GM12878 (cell line): ENCODE measurements around the gene HOXA1. TPM values are rescaled to one million over a fixed set of nuclear protein-coding genes. Genes with fewer than 3 reads are reported as not detected.

ENCODE experiments used
- ATAC-seq: fragments of 200-7000 bp; cut with Tn5 transposase; 3 replicates; pipeline ENCODE4 v1.9.1; 2020; ENCODE audit warnings: mild to moderate bottlenecking, moderate library complexity
- BruUV-seq: library from RNA; stranded (reverse); fragments of 400-500 nt; replicated peaks from 2 replicates; lab custom pipeline; 2021; lab: Mats Ljungman, UMichigan
- CTCF ChIA-PET: fragments of 300-600 bp; sonication (Branson Sonifier 250); formaldehyde crosslinking; extraction: SDS; loops from one replicate; lab custom pipeline; 2021; ENCODE audit warnings: inconsistent platforms; lab: Yijun Ruan, JAX
- POLR2A ChIA-PET: fragments of 350-600 bp; formaldehyde crosslinking; extraction: SDS; loops from one replicate; lab custom pipeline; 2021; ENCODE audit warnings: inconsistent platforms; lab: Charles Lee
- RAD21 ChIA-PET: fragments of 300-600 bp; sonication (Branson Sonifier 250); formaldehyde crosslinking; loops from one replicate; lab custom pipeline; 2023; ENCODE audit warnings: antibody characterized with exemption; ENCODE audit not compliant: unreplicated experiment; lab: Charles Lee
- SMC1A ChIA-PET: fragments of 300-600 bp; sonication (Branson Sonifier 250); formaldehyde crosslinking; loops from one replicate; lab custom pipeline; 2023; ENCODE audit not compliant: unreplicated experiment, uncharacterized antibody; lab: Charles Lee
- DNase-seq: peaks from one replicate; pipeline ENCODE4 v3.0.0-alpha.2; 2011; ENCODE audit warnings: low read depth, low spot score
- FAIRE-seq: peaks from 3 replicates; lab custom pipeline; 2011; peaks lifted over from hg19 to GRCh38; lab: Jason Lieb, UNC
- H2AFZ ChIP-seq: 2 replicates; pipeline ENCODE4 v1.6.0; 2011; ENCODE audit warnings: low read depth, low read length, control low read depth; ENCODE audit not compliant: control insufficient read depth
- H3K27ac ChIP-seq: 2 replicates; pipeline ENCODE4 v1.5.1; 2011; ENCODE audit warnings: control low read depth; ENCODE audit not compliant: control insufficient read depth, insufficient read depth
- H3K27me3 ChIP-seq, 2 experiments: replicated peaks in 1 of 2; 2 replicates each; pipeline versions ENCODE4 v1.6.0 to v1.6.1; 2011; ENCODE audit warnings: low read length in 1 of 2; ENCODE audit not compliant: control insufficient read depth in 2 of 2, insufficient read depth in 2 of 2
- H3K36me3 ChIP-seq, 2 experiments: 2 replicates each; pipeline ENCODE4 v1.5.1; 2011; ENCODE audit warnings: low read length in 1 of 2; ENCODE audit not compliant: control insufficient read depth in 2 of 2, insufficient read depth in 2 of 2
- H3K4me1 ChIP-seq: 2 replicates; pipeline ENCODE4 v1.6.1; 2011; ENCODE audit warnings: mild to moderate bottlenecking, low read length, moderate library complexity, mixed read lengths; ENCODE audit not compliant: control insufficient read depth, insufficient read depth
- H3K4me2 ChIP-seq: 2 replicates; pipeline ENCODE4 v1.6.0; 2011; ENCODE audit warnings: control low read depth; ENCODE audit not compliant: control insufficient read depth, insufficient read depth
- H3K4me3 ChIP-seq: fragments of 200-600 bp; sonication (generic); 2 replicates; pipeline ENCODE4 v1.5.1; 2016
- H3K79me2 ChIP-seq: 2 replicates; pipeline ENCODE4 v1.6.0; 2011; ENCODE audit warnings: low read length; ENCODE audit not compliant: control insufficient read depth, insufficient read depth
- H3K9ac ChIP-seq: 2 replicates; pipeline ENCODE4 v1.8.0; 2011; ENCODE audit warnings: low read length, control low read depth, mixed read lengths; ENCODE audit not compliant: control insufficient read depth, insufficient read depth
- H3K9me3 ChIP-seq: replicated peaks from 3 replicates; pipeline ENCODE4 v1.5.1; 2011; ENCODE audit warnings: mild to moderate bottlenecking, low read length; ENCODE audit not compliant: control insufficient read depth, insufficient read depth
- H4K20me1 ChIP-seq: 2 replicates; pipeline ENCODE4 v1.6.0; 2011; ENCODE audit not compliant: control insufficient read depth, insufficient read depth
- ASH2L ChIP-seq: fragments of 300-600, 200-600 bp; sonication (generic); IDR thresholded peaks from 2 replicates; pipeline ENCODE4 v1.6.1; 2017; ENCODE audit warnings: low read depth, mild to moderate bottlenecking, borderline replicate concordance
- CEBPZ ChIP-seq: fragments of 150-350 bp; IDR thresholded peaks from 2 replicates; pipeline ENCODE4 v1.6.1; 2016; ENCODE audit warnings: low read depth, low read length
- GATAD2B ChIP-seq: fragments of 450-650 bp; conservative IDR thresholded peaks from 2 replicates; pipeline ENCODE4 v1.6.1; 2017; ENCODE audit warnings: low read depth, mild to moderate bottlenecking, moderate library complexity
- JUNB ChIP-seq: IDR thresholded peaks from 2 replicates; pipeline ENCODE4 v1.6.1; 2016; ENCODE audit warnings: antibody characterized with exemption, mild to moderate bottlenecking
- KDM1A ChIP-seq: fragments of 200-600 bp; sonication (generic); IDR thresholded peaks from 2 replicates; pipeline ENCODE4 v1.6.1; 2016; ENCODE audit warnings: borderline replicate concordance
- KLF5 ChIP-seq: fragments of 450-650 bp; IDR thresholded peaks from 2 replicates; pipeline ENCODE4 v1.6.1; 2014; ENCODE audit warnings: mild to moderate bottlenecking; ENCODE audit not compliant: partially characterized antibody
- MEF2A ChIP-seq: IDR thresholded peaks from 2 replicates; pipeline ENCODE4 v1.6.1; 2011; ENCODE audit warnings: low read depth, mild to moderate bottlenecking, low read length, moderate library complexity; ENCODE audit not compliant: insufficient read depth
- NR2C2 ChIP-seq: IDR thresholded peaks from 2 replicates; pipeline ENCODE4 v1.6.1; 2011; ENCODE audit warnings: borderline replicate concordance, low read depth; ENCODE audit not compliant: control insufficient read depth, insufficient read length
- PAX8 ChIP-seq: fragments of 450-650 bp; IDR thresholded peaks from 2 replicates; pipeline ENCODE4 v1.6.1; 2017; ENCODE audit warnings: mild to moderate bottlenecking, moderate library complexity
- PML ChIP-seq: IDR thresholded peaks from 2 replicates; pipeline ENCODE4 v1.6.1; 2012; ENCODE audit warnings: low read length, inconsistent platforms
- POLR2AphosphoS2 ChIP-seq: IDR thresholded peaks from 2 replicates; pipeline ENCODE4 v1.6.1; 2011; ENCODE audit warnings: low read depth, mild to moderate bottlenecking, low read length, improper control_type of control experiment, moderate library complexity
- SIX5 ChIP-seq: IDR thresholded peaks from 2 replicates; pipeline ENCODE4 v1.6.1; 2011; ENCODE audit warnings: mild to moderate bottlenecking, low read depth, low read length, moderate library complexity; ENCODE audit not compliant: severe bottlenecking
- SP1 ChIP-seq: IDR thresholded peaks from one replicate; pipeline ENCODE4 v1.6.1; 2011; ENCODE audit warnings: low read depth, low read length
- TAF1 ChIP-seq: IDR thresholded peaks from 2 replicates; pipeline ENCODE4 v1.6.1; 2011; ENCODE audit warnings: mild to moderate bottlenecking, low read depth, low read length, borderline replicate concordance
- USF1 ChIP-seq: IDR thresholded peaks from 2 replicates; pipeline ENCODE4 v1.6.1; 2011; ENCODE audit warnings: borderline replicate concordance, low read depth, mild to moderate bottlenecking, moderate library complexity, mixed read lengths, low read length; ENCODE audit not compliant: insufficient read depth; ENCODE audit errors: extremely low read length
- ZNF592 ChIP-seq: fragments of 450-650 bp; IDR thresholded peaks from 2 replicates; pipeline ENCODE4 v1.6.1; 2017; ENCODE audit warnings: mild to moderate bottlenecking, moderate library complexity
- WGBS: methylation state at CpG from one replicate; pipeline ENCODE4 v1.1.6; 2016; ENCODE audit warnings: low lambda C conversion rate; ENCODE audit not compliant: insufficient replicate concordance, insufficient coverage; ENCODE audit errors: missing lambda C conversion rate; 5-methylcytosine and 5-hydroxymethylcytosine counted together
- in situ Hi-C: fragments of 300-500 bp; cut with MboI; formaldehyde crosslinking; loops from 9 replicates; pipeline ENCODE4 v1.14.3; 2018; ENCODE audit warnings: mixed read lengths
- intact Hi-C: fragments of 100-400 bp; cut with micrococcal nuclease; formaldehyde crosslinking; loops from one replicate; pipeline ENCODE4 v1.14.2; 2022; ENCODE audit not compliant: unreplicated experiment
- polyA plus RNA-seq, 11 experiments: library from polyadenylated mRNA; depleted of rRNA in 4 of 11; unstranded in 6 of 11; stranded (reverse) in 5 of 11; fragments of >200 nt; fragmentation: Nextera tagmentation in 4 of 11; fragmentation: Illumina TruSeq in 1 of 11; extraction: Ambion mirVana in 4 of 11; extraction: Trizol in 1 of 11; gene quantifications; 1 replicate in 1 of 11; 2 replicates in 10 of 11; pipeline versions ENCODE4 v1.2.1 to v1.2.3, GENCODE V29; 2011 to 2016; ENCODE audit warnings: inconsistent platforms in 2 of 11, missing spikeins in 2 of 11, low read depth in 1 of 11
- total RNA-seq, 4 experiments: library from RNA; depleted of rRNA in 3 of 4; stranded (reverse); fragments of >200 nt in 3 of 4; fragmentation: Illumina TruSeq in 1 of 4; extraction: Trizol in 1 of 4; gene quantifications; 2 replicates each; pipeline versions ENCODE4 v1.2.1 to v1.2.3, GENCODE V29; 2013 to 2021

The HOXA1 gene
- total and polyA plus RNA-seq, 10 of the 15 experiments (the other 5 are each of a cell fraction or from before 2014, with no cell fraction given) = 0.06 to 1.7 (median 0.18) TPM; not detected in 3

- POLR2A ChIA-PET = no interaction called here
- intact Hi-C loops = no loop called here
- RAD21 ChIA-PET = no interaction called here
- no peaks in the 10 kb centered on the region; the same call in 1 of the 2 replicates for H4K20me1 ChIP-seq
- H3K4me2 ChIP-seq = no peak overlapping the region
- H3K9me3 ChIP-seq = no peaks in the 10 kb centered on the region
- WGBS = 0% methylated on average over 1 of the region's 1 CpG
- FAIRE-seq = no peak
- DNase-seq = no peak
- no peaks in the 10 kb centered on the region for H3K79me2 ChIP-seq
- SMC1A ChIA-PET = interaction anchor here (0.6 to 2.8 kb wide), 3 partner anchors 36 to 434 kb away, joined by 3 to 6 read pairs (median 5); no protein-coding TSS in a partner anchor
- no peak overlapping the region for H3K4me3 ChIP-seq
- no peaks in the 10 kb centered on the region for H3K36me3 ChIP-seq
- no peak overlapping the region for H3K9ac ChIP-seq
- H2AFZ ChIP-seq = no peak overlapping the region
- in situ Hi-C loops = no loop called here
- no peaks in the 10 kb centered on the region for H3K4me1 ChIP-seq
- ATAC-seq = no peak
- H3K27me3 ChIP-seq = no peaks in the 10 kb centered on the region; a peak in 1 of 4 replicates
- CTCF ChIA-PET = interaction anchor here (0.6 to 0.9 kb wide), 2 partner anchors 266 to 359 kb away, joined by 3 read pairs; no protein-coding TSS in a partner anchor
- BruUV-seq = no TSS peak
- H3K27ac ChIP-seq = no peak overlapping the region
- TF ChIP-seq NR2C2 = no peak
- no peak for TF ChIP-seq ZNF592
- TF ChIP-seq SIX5 = no peak
- no peak for TF ChIP-seq KLF5
- TF ChIP-seq JUNB = no peak
- TF ChIP-seq PAX8 = no peak
- TF ChIP-seq USF1 = no peak
- TF ChIP-seq PML = no peak
- TF ChIP-seq POLR2AphosphoS2 = no peak
- no peak for TF ChIP-seq CEBPZ
- no peak for TF ChIP-seq MEF2A
- TF ChIP-seq TAF1 = no peak
- no peak for TF ChIP-seq GATAD2B
- TF ChIP-seq SP1 = no peak
- TF ChIP-seq KDM1A = no peak
- no peak for TF ChIP-seq ASH2L
Measured at GRCh38 chr7:27119412-27119911, 23.7 kb upstream of the HOXA1 start.
